Measurements from ENCODE around the gene IL24. TPM values are rescaled to one million over a fixed set of nuclear protein-coding genes. Genes with fewer than 3 reads are reported as not detected.

The IL24 gene
- total RNA-seq, 1 donor from 2014 or later: not detected

DNA sequence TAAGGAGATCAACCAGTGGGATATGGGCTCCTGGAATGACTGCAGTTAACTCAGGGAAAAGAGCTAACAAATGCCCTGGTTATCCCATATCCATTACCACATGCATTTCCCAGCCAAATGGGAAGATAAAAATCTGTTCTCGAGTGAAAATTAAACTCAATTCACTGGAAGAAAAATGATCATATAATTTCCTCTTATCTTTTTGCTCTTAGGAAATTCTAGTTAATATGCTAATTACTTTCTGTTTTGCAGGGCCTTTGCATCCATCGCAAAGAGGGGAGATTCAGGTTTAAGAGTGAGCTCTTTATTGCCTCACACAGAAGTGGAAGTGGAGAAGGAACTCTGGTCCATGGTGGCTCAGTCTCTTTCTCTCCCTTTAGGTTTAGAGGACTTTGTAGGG, 3.9 kb upstream of the IL24 start:
- H3K27me3 Mint-ChIP-seq (ENCODE audit: unreplicated experiment): peaks cover 13% of the 10 kb centered on the region
- H3K4me3 Mint-ChIP-seq (ENCODE audit: unreplicated experiment): no peak overlapping the region
- peaks cover 3% of the 10 kb centered on the region for H3K4me1 Mint-ChIP-seq (ENCODE audit: unreplicated experiment)
- TF ChIP-seq, protein P1, sequence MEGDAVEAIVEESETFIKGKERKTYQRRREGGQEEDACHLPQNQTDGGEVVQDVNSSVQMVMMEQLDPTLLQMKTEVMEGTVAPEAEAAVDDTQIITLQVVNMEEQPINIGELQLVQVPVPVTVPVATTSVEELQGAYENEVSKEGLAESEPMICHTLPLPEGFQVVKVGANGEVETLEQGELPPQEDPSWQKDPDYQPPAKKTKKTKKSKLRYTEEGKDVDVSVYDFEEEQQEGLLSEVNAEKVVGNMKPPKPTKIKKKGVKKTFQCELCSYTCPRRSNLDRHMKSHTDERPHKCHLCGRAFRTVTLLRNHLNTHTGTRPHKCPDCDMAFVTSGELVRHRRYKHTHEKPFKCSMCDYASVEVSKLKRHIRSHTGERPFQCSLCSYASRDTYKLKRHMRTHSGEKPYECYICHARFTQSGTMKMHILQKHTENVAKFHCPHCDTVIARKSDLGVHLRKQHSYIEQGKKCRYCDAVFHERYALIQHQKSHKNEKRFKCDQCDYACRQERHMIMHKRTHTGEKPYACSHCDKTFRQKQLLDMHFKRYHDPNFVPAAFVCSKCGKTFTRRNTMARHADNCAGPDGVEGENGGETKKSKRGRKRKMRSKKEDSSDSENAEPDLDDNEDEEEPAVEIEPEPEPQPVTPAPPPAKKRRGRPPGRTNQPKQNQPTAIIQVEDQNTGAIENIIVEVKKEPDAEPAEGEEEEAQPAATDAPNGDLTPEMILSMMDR (IDR thresholded peaks at IDR 0.05): no peak
- no peak overlapping the region for H3K27ac Mint-ChIP-seq (ENCODE audit: unreplicated experiment)
- H3K36me3 Mint-ChIP-seq (ENCODE audit: unreplicated experiment): no peaks in the 10 kb centered on the region
- no peaks in the 10 kb centered on the region for H3K9me3 Mint-ChIP-seq (ENCODE audit: unreplicated experiment)
- no peak for DNase-seq (ENCODE audit: extremely low spot score, unreplicated experiment)

DNA sequence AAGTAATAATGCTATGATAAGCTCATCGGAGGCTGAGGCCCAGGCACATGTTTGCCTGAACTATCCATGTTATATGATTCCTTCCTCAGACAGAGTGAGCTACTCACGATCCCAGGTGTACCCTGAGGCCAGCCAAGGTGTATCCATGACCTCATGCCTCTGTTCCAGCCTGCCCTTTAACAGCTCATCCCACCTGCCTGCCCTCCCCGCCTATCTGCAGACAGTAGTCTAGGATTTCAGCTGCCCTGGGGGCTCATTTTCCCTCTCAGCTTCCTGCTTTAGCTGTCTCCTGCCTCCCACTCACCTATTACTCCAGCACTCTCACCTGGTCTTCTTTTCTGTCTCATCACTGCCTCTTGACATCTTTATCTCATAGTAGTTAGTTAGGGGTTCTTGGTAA, 1.9 kb upstream of the IL24 start:
- Mint-ChIP-seq H3K4me3 (ENCODE audit: unreplicated experiment) (no peak overlapping the region), H3K27ac (ENCODE audit: unreplicated experiment) (no peak overlapping the region), H3K9me3 (ENCODE audit: unreplicated experiment) (no peaks in the 10 kb centered on the region), H3K4me1 (ENCODE audit: unreplicated experiment) (peaks cover 5% of the 10 kb centered on the region), H3K36me3 (ENCODE audit: unreplicated experiment) (no peaks in the 10 kb centered on the region), H3K27me3 (ENCODE audit: unreplicated experiment) (peaks cover 7% of the 10 kb centered on the region)
- TF ChIP-seq, protein P1 (IDR thresholded peaks at IDR 0.05): no peak
- peak; percentile 36 for DNase-seq (ENCODE audit: extremely low spot score, unreplicated experiment)

DNA sequence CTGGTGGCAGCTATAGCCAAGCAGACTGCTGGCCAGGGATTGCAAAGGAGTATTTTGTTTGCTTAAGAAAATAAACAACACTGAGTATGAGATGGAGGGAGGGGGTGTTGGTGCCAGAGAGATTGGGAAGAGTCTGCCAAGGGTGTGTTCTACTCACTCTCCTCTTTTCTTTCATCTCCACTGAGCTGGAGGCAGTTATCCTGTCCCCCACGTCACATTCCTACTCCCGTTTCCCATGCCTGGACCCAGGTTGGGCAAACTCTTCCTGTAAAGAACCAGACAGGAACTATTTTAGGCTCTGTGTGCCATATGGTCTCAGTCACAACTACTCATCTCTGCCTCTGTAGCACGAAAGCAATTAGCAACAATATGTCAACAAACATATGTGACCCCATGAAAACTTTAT, 1.4 kb upstream of the IL24 start:
- TF ChIP-seq, protein P1 (IDR thresholded peaks at IDR 0.05): no peak
- DNase-seq (ENCODE audit: extremely low spot score, unreplicated experiment): peak; percentile 32
- Mint-ChIP-seq H3K4me1 (ENCODE audit: unreplicated experiment) (peaks cover 5% of the 10 kb centered on the region), H3K27ac (ENCODE audit: unreplicated experiment) (no peak overlapping the region), H3K27me3 (ENCODE audit: unreplicated experiment) (peaks cover 6% of the 10 kb centered on the region), H3K36me3 (ENCODE audit: unreplicated experiment) (no peaks in the 10 kb centered on the region), H3K9me3 (ENCODE audit: unreplicated experiment) (no peaks in the 10 kb centered on the region), H3K4me3 (ENCODE audit: unreplicated experiment) (no peak overlapping the region)

DNA sequence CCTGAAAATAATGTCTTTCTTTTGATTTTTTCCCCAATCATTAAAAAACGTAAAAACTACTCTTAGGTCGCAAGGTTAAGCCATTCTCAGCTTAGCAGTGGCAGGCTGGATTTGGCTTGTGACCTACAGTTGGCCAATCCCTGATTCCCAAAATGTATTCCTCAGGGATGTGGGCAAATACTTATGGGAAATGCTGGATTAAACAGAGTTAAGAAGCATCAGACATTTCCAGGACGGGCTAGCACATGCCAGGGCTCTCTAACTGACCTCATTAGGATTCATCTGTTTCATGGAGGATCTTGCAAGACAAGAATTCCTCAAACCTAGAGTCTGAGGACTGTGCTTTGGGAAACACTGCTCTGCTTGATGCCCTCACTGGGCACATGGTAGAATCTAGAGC, 982 bp upstream of the IL24 start:
- H3K36me3 Mint-ChIP-seq (ENCODE audit: unreplicated experiment): no peaks in the 10 kb centered on the region
- no peak for DNase-seq (ENCODE audit: extremely low spot score, unreplicated experiment)
- TF ChIP-seq, protein P1 (IDR thresholded peaks at IDR 0.05): no peak
- peaks cover 5% of the 10 kb centered on the region for H3K4me1 Mint-ChIP-seq (ENCODE audit: unreplicated experiment)
- peaks cover 1% of the 10 kb centered on the region for H3K27me3 Mint-ChIP-seq (ENCODE audit: unreplicated experiment)
- no peak overlapping the region for H3K4me3 Mint-ChIP-seq (ENCODE audit: unreplicated experiment)
- H3K9me3 Mint-ChIP-seq (ENCODE audit: unreplicated experiment): no peaks in the 10 kb centered on the region
- H3K27ac Mint-ChIP-seq (ENCODE audit: unreplicated experiment): no peak overlapping the region

DNA sequence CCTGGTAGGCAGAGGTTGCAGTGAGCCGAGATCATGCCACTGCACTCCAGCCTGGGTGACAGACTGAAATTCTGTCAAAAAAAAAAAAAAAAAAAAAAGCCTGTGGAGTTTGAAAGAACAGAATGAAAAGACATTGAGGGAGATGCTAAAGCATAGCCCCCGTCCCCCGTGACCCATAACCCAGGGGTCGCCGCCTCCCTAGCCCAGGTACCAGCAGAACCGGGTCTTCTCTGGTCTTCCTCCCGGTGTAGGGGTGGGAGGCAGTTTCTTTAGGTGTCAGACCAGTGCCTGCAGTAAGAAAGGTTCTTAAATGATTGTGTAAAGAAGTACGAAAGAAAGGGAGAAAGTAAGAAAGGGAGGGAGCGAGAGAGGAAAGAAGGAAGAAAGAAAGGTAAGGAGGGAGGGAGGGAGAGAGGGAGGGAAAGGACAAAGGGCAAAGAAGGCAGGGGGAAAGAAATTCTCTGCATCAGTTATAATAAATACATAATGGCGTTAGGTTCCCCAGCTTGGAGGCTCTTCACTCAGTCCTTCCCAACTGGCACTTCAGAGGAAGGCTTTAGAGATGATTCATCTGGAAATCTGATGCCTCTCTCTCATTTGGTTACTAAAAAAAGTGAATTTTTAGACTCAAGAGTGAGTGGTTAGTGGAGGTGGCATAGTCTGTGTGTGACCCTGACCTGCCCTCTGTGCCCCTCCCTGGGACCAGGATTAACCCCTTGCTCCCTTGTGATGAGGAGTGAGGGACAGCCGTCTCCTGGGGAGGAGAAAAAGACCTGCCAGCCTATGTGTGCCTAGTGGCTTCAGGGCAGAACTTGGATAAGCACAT, 1.1 kb downstream of the IL24 start:
- TF ChIP-seq, protein P1 (IDR thresholded peaks at IDR 0.05): no peak
- no peak overlapping the region for H3K27ac Mint-ChIP-seq (ENCODE audit: unreplicated experiment)
- no peaks in the 10 kb centered on the region for H3K9me3 Mint-ChIP-seq (ENCODE audit: unreplicated experiment)
- no peak overlapping the region for H3K4me3 Mint-ChIP-seq (ENCODE audit: unreplicated experiment)
- H3K36me3 Mint-ChIP-seq (ENCODE audit: unreplicated experiment): no peaks in the 10 kb centered on the region
- peak; percentile 59 for DNase-seq (ENCODE audit: extremely low spot score, unreplicated experiment)
- H3K4me1 Mint-ChIP-seq (ENCODE audit: unreplicated experiment): peaks cover 5% of the 10 kb centered on the region
- H3K27me3 Mint-ChIP-seq (ENCODE audit: unreplicated experiment): no peaks in the 10 kb centered on the region
